Fibroblast of villous mesenchyme (primary cell): ENCODE results near the gene OPN1MW3. TPM values are rescaled to one million over a fixed set of nuclear protein-coding genes. Genes with fewer than 3 reads are reported as not detected.
"Not testable (repeated sequence)": the region's sequence is repeated elsewhere in the genome, so short reads cannot be mapped to it uniquely, and the experiment has no call there.

ENCODE experiments used
- DNase-seq: peaks from one replicate; pipeline ENCODE4 v3.0.0-alpha.2; 2010; ENCODE audit warnings: low read depth
- H3K4me3 ChIP-seq: 2 replicates; pipeline ENCODE4 v1.5.1; 2011; ENCODE audit warnings: low read depth, mild to moderate bottlenecking, low read length
- CTCF ChIP-seq: IDR thresholded peaks from 2 replicates; pipeline ENCODE4 v1.5.1; 2012; ENCODE audit warnings: low read depth, mild to moderate bottlenecking, low read length; ENCODE audit not compliant: insufficient read depth
- total RNA-seq: library from RNA; depleted of rRNA; stranded (reverse); fragments of >200 nt; gene quantifications from 2 replicates; pipeline ENCODE4 v1.2.3, GENCODE V29; 2012

Gene OPN1MW3
- total RNA-seq, 1 donor, result not detected

- no peak for DNase-seq
- no peak for TF ChIP-seq CTCF
- H3K4me3 ChIP-seq, result no peak within 1 kb of the TSS
Observed at GRCh38 chrX:154294791-154295574, 37.6 kb downstream of the OPN1MW3 start, which contains the start of gene TEX28. TSS of gene TEX28 (minus strand) at chrX:154295124. CDS start at chrX:154292117, 3,007 bp downstream.

DNA sequence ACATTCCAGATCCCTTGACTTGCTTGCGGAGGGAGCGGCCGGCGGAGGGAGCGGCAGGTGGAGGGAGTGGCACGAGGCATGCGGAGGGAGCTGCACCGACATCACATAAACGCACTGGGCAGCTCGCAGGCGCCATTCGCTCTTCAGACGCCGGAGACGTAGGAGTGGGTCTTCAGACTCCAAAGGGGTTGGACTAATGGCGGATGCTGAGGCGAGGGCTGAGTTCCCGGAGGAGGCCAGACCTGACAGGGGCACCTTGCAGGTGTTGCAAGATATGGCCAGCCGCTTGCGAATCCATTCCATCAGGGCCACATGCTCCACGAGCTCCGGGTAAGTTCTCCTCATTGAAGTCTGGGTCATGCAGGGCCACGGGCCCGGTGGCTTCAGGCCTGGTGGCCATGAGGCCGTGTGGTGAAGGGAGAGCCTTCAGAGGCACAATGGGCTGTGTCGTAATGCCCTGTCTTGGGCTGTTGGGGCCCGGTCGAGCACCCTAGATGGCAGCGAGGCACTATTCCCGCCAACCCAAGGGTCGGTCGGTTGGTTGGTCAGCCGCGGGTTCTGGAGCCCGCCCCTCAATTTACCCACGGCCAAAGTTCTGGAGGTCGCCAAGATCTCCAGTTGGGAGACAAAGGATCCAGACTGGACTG is 38.4 kb downstream of the OPN1MW3 start, which contains the start of gene TKTL1:
Gene TKTL1 (plus strand): TSS at position 132 of the 647 bp plus-strand sequence. CDS start 65 bp downstream, at position 197.
- no peak for DNase-seq
- TF ChIP-seq CTCF, result no peak
- H3K4me3 ChIP-seq, result no peak within 1 kb of the TSS

DNA sequence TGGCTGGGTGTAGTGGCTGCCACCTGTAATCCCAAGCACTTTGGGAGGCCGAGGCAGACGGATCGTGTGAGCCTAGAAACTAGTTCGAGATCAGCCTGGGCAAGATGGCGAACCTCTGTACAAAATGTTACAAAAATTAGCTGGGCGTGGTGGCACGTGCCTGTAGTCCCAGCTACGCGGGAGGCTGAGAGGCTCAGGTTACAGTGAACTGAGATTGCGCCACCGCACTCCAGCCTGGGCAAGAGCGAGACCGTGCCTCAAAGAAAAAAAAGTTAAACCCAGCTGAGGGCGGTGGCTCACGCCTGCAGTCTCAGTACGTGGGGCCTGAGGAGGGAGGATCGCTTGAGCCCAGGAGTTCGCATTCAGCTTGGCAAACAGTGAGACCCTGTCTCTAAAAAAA is 39.3 kb downstream of the OPN1MW3 start:
- no peak for TF ChIP-seq CTCF

GRCh38 chrX:154298312-154298711 is 40.9 kb downstream of the OPN1MW3 start:
- no peak overlapping the region for H3K4me3 ChIP-seq
- no peak for DNase-seq
- TF ChIP-seq CTCF, result no peak

More for the DNA sequence above, 39.3 kb downstream of the OPN1MW3 start:
- no peak for DNase-seq
- no peak overlapping the region for H3K4me3 ChIP-seq

DNA sequence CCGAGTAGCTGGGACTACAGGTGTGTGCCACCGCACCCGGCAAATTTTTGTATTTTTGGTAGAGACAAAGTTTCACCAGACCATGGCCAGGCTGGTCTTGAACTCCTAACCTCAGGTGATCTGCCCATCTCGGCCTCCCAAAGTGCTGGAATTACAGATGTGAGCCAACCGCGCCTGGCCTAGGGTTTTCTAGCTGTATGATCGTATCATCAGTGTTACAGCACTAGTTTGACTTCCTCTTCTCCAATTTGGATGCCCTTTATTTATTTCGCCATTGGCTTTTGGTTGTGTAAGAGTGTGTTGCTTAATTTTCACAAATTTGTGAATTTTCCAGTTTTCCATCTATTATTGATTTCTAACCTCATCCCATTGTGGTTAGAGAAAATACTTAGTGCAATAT is 43.4 kb downstream of the OPN1MW3 start:
- TF ChIP-seq CTCF, result no peak
- H3K4me3 ChIP-seq, result no peak overlapping the region
- DNase-seq, result no peak

- DNase-seq, result not testable (repeated sequence)
Observed at GRCh38 chrX:154302998-154303397, 45.6 kb downstream of the OPN1MW3 start.

DNA sequence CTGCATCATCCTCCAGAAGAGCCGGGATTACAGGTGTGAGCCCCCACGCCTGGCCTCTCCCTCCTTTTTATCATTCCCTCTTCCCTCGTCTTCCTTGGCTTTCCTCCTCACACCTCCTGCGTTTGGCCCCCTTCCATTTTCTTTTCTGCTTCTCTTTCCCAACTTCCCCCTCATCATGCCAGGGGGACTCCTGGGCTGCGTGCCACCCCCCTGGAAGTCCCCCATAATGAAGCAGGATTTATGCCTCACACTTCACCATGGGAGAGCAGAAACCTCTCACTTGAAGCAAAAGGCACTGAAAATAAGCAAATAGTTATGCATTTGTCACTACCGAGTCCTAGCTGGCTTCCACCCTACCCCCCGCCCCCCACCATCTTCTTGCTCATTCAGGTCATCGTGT is 46.1 kb downstream of the OPN1MW3 start:
- no peak overlapping the region for H3K4me3 ChIP-seq
- no peak for DNase-seq
- no peak for TF ChIP-seq CTCF

More at GRCh38 chrX:154302998-154303397, 45.6 kb downstream of the OPN1MW3 start:
- not testable (repeated sequence) for H3K4me3 ChIP-seq
